ENCODE data around the gene EMC6.

EMC6 gene

GRCh38 chr17:3656353-3656752 lies 12.3 kb upstream of the EMC6 start:
- no peak for DNase-seq (ENCODE audit: low spot score)

GRCh38 chr17:3656755-3657587 lies 11.6 kb upstream of the EMC6 start:
- DNase-seq (ENCODE audit: low spot score) = no peak

- no peak for DNase-seq (ENCODE audit: low spot score)
These were observed 11.1 kb upstream of the EMC6 start for GRCh38 chr17:3657588-3657869.

- DNase-seq (ENCODE audit: low spot score) = no peak
These were observed 10.5 kb upstream of the EMC6 start for GRCh38 chr17:3657874-3658783.

- DNase-seq (ENCODE audit: low spot score) = no peak
These were observed 9.7 kb upstream of the EMC6 start for GRCh38 chr17:3658784-3659449.

GRCh38 chr17:3659541-3660111 lies 9.0 kb upstream of the EMC6 start:
- DNase-seq (ENCODE audit: low spot score) = no peak

- no peak for DNase-seq (ENCODE audit: low spot score)
These were observed 8.2 kb upstream of the EMC6 start for GRCh38 chr17:3660311-3660891.

- no peak for DNase-seq (ENCODE audit: low spot score)
These were observed 5.3 kb upstream of the EMC6 start for GRCh38 chr17:3663102-3664011.

GRCh38 chr17:3665834-3666233 lies 2.8 kb upstream of the EMC6 start:
- DNase-seq (ENCODE audit: low spot score) = no peak

GRCh38 chr17:3666516-3666915 lies 2.1 kb upstream of the EMC6 start:
- DNase-seq (ENCODE audit: low spot score) = no peak

GRCh38 chr17:3667366-3668278 lies 990 bp upstream of the EMC6 start:
- DNase-seq (ENCODE audit: low spot score) = peak; percentile 75

- no peak for DNase-seq (ENCODE audit: low spot score)
These were observed 404 bp downstream of the EMC6 start for GRCh38 chr17:3669085-3669347.

GRCh38 chr17:3669548-3669947 lies 936 bp downstream of the EMC6 start:
- no peak for DNase-seq (ENCODE audit: low spot score)

- DNase-seq (ENCODE audit: low spot score) = no peak
These were observed 4.0 kb downstream of the EMC6 start for GRCh38 chr17:3672571-3672970.

GRCh38 chr17:3675886-3676285 lies 7.3 kb downstream of the EMC6 start:
- no peak for DNase-seq (ENCODE audit: low spot score)

GRCh38 chr17:3678095-3678820 lies 9.6 kb downstream of the EMC6 start:
- DNase-seq (ENCODE audit: low spot score) = no peak

- no peak for DNase-seq (ENCODE audit: low spot score)
These were observed 10.4 kb downstream of the EMC6 start for GRCh38 chr17:3678821-3679530.

GRCh38 chr17:3679531-3680126 lies 11.0 kb downstream of the EMC6 start:
- no peak for DNase-seq (ENCODE audit: low spot score)
